MM.1S (cell line): ENCODE results near the gene RFXAP.

Experiments
- DNase-seq: peaks from one replicate; pipeline ENCODE4 v3.0.0-alpha.2; 2015
- H2AFZ ChIP-seq: fragments of 300-600 bp; sonication (generic); 2 replicates; pipeline ENCODE4 v1.6.0; 2016; ENCODE audit warnings: antibody characterized with exemption, low read length
- H3F3A ChIP-seq: fragments of 300-600 bp; sonication (generic); 2 replicates; pipeline ENCODE4 v1.6.1; 2016; ENCODE audit warnings: mild to moderate bottlenecking, antibody characterized with exemption, low read length, moderate library complexity, mixed read lengths; ENCODE audit not compliant: insufficient read depth
- H3K27ac ChIP-seq: fragments of 300-600 bp; sonication (generic); 2 replicates; pipeline ENCODE4 v1.5.1; 2016; ENCODE audit warnings: mild to moderate bottlenecking, low read length
- H3K27me3 ChIP-seq: fragments of 300-600 bp; sonication (generic); replicated peaks from 2 replicates; pipeline ENCODE4 v1.6.0; 2016; ENCODE audit warnings: low read length; ENCODE audit not compliant: insufficient read depth
- H3K36me3 ChIP-seq: fragments of 300-600 bp; sonication (generic); replicated peaks from 2 replicates; pipeline ENCODE4 v1.6.1; 2016; ENCODE audit warnings: mild to moderate bottlenecking, low read length, mixed read lengths; ENCODE audit not compliant: insufficient read depth
- H3K4me1 ChIP-seq: fragments of 300-600 bp; sonication (generic); 2 replicates; pipeline ENCODE4 v1.6.1; 2016; ENCODE audit warnings: low read length, mixed read lengths
- H3K4me2 ChIP-seq: fragments of 300-600 bp; sonication (generic); 2 replicates; pipeline ENCODE4 v1.6.0; 2016; ENCODE audit warnings: low read depth, low read length
- H3K4me3 ChIP-seq: fragments of 300-600 bp; sonication (generic); 2 replicates; pipeline ENCODE4 v1.5.1; 2016; ENCODE audit warnings: low read length, mixed read lengths
- H3K79me2 ChIP-seq: fragments of 300-600 bp; sonication (generic); 2 replicates; pipeline ENCODE4 v1.6.1; 2016; ENCODE audit warnings: mixed run types, low read length, mixed read lengths
- H3K9ac ChIP-seq: fragments of 300-600 bp; sonication (generic); 2 replicates; pipeline ENCODE4 v1.6.1; 2016; ENCODE audit warnings: low read length, mixed read lengths
- H3K9me2 ChIP-seq: fragments of 300-600 bp; sonication (generic); replicated peaks from 2 replicates; pipeline ENCODE4 v1.6.1; 2016; ENCODE audit warnings: mild to moderate bottlenecking, low read length, mixed read lengths; ENCODE audit not compliant: insufficient read depth
- H3K9me3 ChIP-seq: fragments of 300-600 bp; sonication (generic); replicated peaks from 2 replicates; pipeline ENCODE4 v1.6.1; 2016; ENCODE audit warnings: mild to moderate bottlenecking, low read length, mixed read lengths; ENCODE audit not compliant: insufficient read depth
- H4K20me1 ChIP-seq: fragments of 300-600 bp; sonication (generic); 2 replicates; pipeline ENCODE4 v1.6.1; 2016; ENCODE audit warnings: mild to moderate bottlenecking, low read length, moderate library complexity, mixed read lengths; ENCODE audit not compliant: insufficient read depth
- CTCF ChIP-seq: fragments of 300-600 bp; sonication (generic); IDR thresholded peaks from 2 replicates; pipeline ENCODE4 v1.5.1; 2016; ENCODE audit warnings: antibody characterized with exemption, low read length, mixed read lengths
- EZH2 ChIP-seq: fragments of 300-600 bp; sonication (generic); optimal IDR thresholded peaks from 2 replicates; pipeline ENCODE3; 2017; ENCODE audit warnings: low read depth, mild to moderate bottlenecking, antibody characterized with exemption, low read length, mixed read lengths
- EZH2phosphoT487 ChIP-seq: fragments of 300-600 bp; sonication (generic); IDR thresholded peaks from 2 replicates; pipeline ENCODE4 v1.6.1; 2018; ENCODE audit warnings: antibody characterized with exemption, low read length

The RFXAP gene

GRCh38 chr13:36820222-36820621 lies 1.2 kb downstream of the RFXAP start:
- no peaks in the 10 kb centered on the region for H4K20me1 ChIP-seq
- H3K36me3 ChIP-seq, result no peaks in the 10 kb centered on the region
- peak overlapping the region; percentile 85; the same call in 1 of the 2 replicates for H2AFZ ChIP-seq

GRCh38 chr13:36822785-36823184 lies 3.8 kb downstream of the RFXAP start:
- no peaks in the 10 kb centered on the region for H3K36me3 ChIP-seq
- TF ChIP-seq CTCF (no peak), EZH2phosphoT487 (no peak), EZH2 (no peak)
- H2AFZ ChIP-seq, result no peak overlapping the region
- no peaks in the 10 kb centered on the region for H3K9me2 ChIP-seq
- peaks cover 4% of the 10 kb centered on the region; the same call in 1 of the 2 replicates for H3K4me1 ChIP-seq
- H3K4me3 ChIP-seq, result no peak overlapping the region
- H4K20me1 ChIP-seq, result no peaks in the 10 kb centered on the region
- no peaks in the 10 kb centered on the region for H3K27me3 ChIP-seq
- no peak for DNase-seq
- H3K9me3 ChIP-seq, result no peaks in the 10 kb centered on the region
- no peak overlapping the region for H3K4me2 ChIP-seq
- no peak overlapping the region for H3K9ac ChIP-seq
- peaks cover 29% of the 10 kb centered on the region for H3K79me2 ChIP-seq
- no peak overlapping the region for H3K27ac ChIP-seq
- H3F3A ChIP-seq, result no peaks in the 10 kb centered on the region

More at GRCh38 chr13:36820222-36820621, 1.2 kb downstream of the RFXAP start:
- H3K9me2 ChIP-seq, result no peaks in the 10 kb centered on the region
- H3K9me3 ChIP-seq, result no peaks in the 10 kb centered on the region
- peak overlapping the region; percentile 79 for H3K4me3 ChIP-seq
- peaks cover 4% of the 10 kb centered on the region; the same call in 1 of the 2 replicates for H3K4me1 ChIP-seq
- H3K27me3 ChIP-seq, result no peaks in the 10 kb centered on the region
- H3K27ac ChIP-seq, result peak overlapping the region; percentile 25; the same call in 1 of the 2 replicates
- peak overlapping the region; percentile 68; the same call in 1 of the 2 replicates for H3K9ac ChIP-seq
- peak; percentile 16 for DNase-seq
- H3K4me2 ChIP-seq, result peak overlapping the region; percentile 77
- TF ChIP-seq EZH2, result no peak
- TF ChIP-seq EZH2phosphoT487, result no peak
- TF ChIP-seq CTCF, result no peak
- peaks cover 29% of the 10 kb centered on the region for H3K79me2 ChIP-seq
- no peaks in the 10 kb centered on the region for H3F3A ChIP-seq

GRCh38 chr13:36829753-36830152 lies 10.7 kb downstream of the RFXAP start:
- no peaks in the 10 kb centered on the region for H3K4me1 ChIP-seq
- H2AFZ ChIP-seq, result no peak overlapping the region
- H3K36me3 ChIP-seq, result no peaks in the 10 kb centered on the region
- H3K79me2 ChIP-seq, result no peaks in the 10 kb centered on the region
- H4K20me1 ChIP-seq, result no peaks in the 10 kb centered on the region
- H3K4me3 ChIP-seq, result no peak overlapping the region
- no peak overlapping the region for H3K9ac ChIP-seq
- H3F3A ChIP-seq, result no peaks in the 10 kb centered on the region
- H3K9me2 ChIP-seq, result no peaks in the 10 kb centered on the region
- no peak for TF ChIP-seq CTCF
- no peak for TF ChIP-seq EZH2phosphoT487
- DNase-seq, result no peak
- H3K9me3 ChIP-seq, result no peaks in the 10 kb centered on the region
- no peak overlapping the region for H3K27ac ChIP-seq
- H3K4me2 ChIP-seq, result no peak overlapping the region
- H3K27me3 ChIP-seq, result no peaks in the 10 kb centered on the region
